ENCODE measurements around the gene USF1.
A peak's percentile ranks its signal among the peaks of the same experiment; 100 is the strongest.
"Not testable (repeated sequence)": the region's sequence is repeated elsewhere in the genome, so short reads cannot be mapped to it uniquely, and the experiment has no call there.

The USF1 gene

GRCh38 chr1:161029466-161029865 lies 16.3 kb downstream of the USF1 start:
- in situ Hi-C loops (cut with HindIII; ENCODE audit: low pct_ligation_motif_present, low pct_unique_long_range_greater_than_20kb, low sequenced_read_pairs); DNase-seq: not testable (repeated sequence)

DNA sequence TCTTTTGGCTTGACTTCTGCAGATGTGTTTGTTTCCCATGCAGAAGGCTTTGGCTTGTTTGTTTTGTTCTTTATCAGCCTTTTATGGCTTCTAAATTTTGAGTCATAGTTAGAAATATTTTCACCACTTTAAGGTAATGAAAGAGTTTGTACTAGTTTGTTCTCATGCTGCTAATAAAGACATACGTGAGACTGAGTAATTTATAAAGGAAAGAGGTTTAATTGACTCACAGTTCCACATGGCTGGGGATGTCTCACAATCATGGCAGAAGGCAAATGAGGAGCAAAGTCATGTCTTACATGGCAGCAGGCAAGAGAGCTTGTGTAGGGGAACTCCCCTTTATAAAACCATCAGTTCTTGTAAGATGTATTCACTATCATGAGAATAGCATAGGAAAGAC lies 18.8 kb downstream of the USF1 start:
- DNase-seq; in situ Hi-C loops (cut with HindIII; ENCODE audit: low pct_ligation_motif_present, low pct_unique_long_range_greater_than_20kb, low sequenced_read_pairs): not testable (repeated sequence)

GRCh38 chr1:161022432-161022831 lies 23.3 kb downstream of the USF1 start:
- in situ Hi-C loops (cut with HindIII; ENCODE audit: low pct_ligation_motif_present, low pct_unique_long_range_greater_than_20kb, low sequenced_read_pairs); DNase-seq: not testable (repeated sequence)

DNA sequence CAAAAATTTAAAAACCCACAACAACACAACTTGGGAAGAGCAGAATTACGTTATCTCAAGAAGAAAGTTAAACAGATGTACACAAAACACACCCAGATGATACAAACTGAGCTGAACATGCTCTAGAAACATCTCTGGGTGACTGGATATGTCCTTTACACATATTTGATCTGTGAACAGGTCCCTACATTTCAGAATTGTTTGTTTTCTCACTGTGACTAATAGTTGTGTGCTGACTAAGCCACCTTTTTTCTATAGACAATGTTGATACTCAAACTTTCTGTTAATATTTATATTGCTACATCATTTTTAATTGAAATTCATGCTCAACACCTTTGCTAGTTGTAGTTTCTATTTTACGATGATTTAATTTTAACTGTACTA lies 23.8 kb downstream of the USF1 start:
- DNase-seq, result no peak
- in situ Hi-C loops (cut with HindIII; ENCODE audit: low pct_ligation_motif_present, low pct_unique_long_range_greater_than_20kb, low sequenced_read_pairs), result no loop called here

DNA sequence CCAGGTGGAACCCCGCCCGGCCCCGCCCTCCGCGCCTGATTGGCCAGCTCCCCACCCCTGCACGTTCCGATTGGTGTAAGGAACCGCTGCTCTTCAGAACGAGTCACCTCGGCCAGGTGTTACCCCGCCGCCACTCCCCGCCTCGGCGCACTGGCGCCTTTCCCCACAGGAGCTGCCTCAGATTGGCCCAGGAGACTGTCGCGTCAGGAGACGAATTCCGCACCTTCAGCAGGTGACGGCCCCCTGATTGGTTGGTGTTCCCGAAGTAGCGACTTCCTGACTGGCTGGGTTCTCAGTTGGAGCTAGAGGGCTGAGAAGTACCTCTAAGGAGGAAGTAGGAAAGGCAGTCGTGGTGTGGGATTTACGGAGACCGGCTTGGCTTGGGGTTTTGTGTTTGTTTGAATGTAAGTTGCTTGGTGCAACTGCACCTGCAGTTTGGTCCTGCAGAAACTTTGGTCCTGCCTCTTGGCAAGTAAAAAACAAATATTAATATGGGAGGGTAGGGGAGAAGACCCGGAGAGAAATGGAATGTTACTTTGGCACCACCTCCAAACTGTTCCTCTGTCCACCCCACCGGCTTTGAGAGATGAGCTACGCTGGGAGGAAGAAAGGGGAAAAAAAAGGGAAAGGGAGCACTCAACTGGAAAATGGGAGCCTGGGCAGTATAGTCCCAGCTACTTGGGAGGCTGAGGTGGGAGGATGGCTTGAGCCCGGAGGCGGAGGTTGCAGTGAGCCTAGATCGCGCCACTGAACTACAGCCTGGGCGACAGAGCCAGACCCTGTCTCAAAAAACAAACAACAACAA lies 24.4 kb downstream of the USF1 start:
- DNase-seq, result peak; percentile 90
- in situ Hi-C loops (cut with HindIII; ENCODE audit: low pct_ligation_motif_present, low pct_unique_long_range_greater_than_20kb, low sequenced_read_pairs), result no loop called here

DNA sequence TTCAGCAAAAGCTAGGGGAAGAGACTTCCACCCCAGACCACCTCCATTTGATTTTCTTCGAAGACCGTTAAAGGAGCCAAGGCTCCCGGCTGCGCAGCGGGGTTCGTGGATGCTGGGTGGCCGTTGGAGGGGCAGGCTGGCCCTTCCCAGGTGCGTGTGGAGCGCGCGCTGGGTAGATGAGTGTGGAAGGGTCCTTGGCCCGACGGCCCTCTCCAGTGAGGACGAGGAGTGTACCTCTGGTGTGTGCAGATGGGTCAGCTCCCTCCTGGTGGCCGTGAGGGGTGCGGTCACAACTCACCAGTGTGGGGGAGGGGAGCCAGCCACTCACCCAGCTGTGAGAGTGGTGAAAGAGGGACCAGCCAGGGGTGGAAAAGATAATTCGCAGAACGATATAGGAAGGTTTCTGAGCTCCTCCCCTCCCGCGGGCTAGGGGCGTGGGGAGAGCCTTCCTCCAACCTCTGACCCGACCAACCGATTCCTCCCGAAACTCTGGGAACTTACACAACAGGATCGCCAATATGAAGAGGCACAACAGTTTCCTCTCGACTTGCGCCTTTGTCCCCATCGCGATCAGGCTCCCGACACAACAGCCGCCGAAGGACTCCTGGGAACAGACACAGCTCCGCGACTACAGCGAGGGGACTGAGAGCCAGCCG lies 25.1 kb downstream of the USF1 start, which contains the start of gene F11R:
TSS of gene F11R (minus strand) at position 644 of the 656 bp plus-strand sequence. CDS start at position 565, 79 bp downstream.
- in situ Hi-C loops (cut with HindIII; ENCODE audit: low pct_ligation_motif_present, low pct_unique_long_range_greater_than_20kb, low sequenced_read_pairs), result no loop called here
- DNase-seq, result peak; percentile 48

GRCh38 chr1:161019751-161020495 lies 25.9 kb downstream of the USF1 start:
- no peak for DNase-seq
- in situ Hi-C loops (cut with HindIII; ENCODE audit: low pct_ligation_motif_present, low pct_unique_long_range_greater_than_20kb, low sequenced_read_pairs), result no loop called here

DNA sequence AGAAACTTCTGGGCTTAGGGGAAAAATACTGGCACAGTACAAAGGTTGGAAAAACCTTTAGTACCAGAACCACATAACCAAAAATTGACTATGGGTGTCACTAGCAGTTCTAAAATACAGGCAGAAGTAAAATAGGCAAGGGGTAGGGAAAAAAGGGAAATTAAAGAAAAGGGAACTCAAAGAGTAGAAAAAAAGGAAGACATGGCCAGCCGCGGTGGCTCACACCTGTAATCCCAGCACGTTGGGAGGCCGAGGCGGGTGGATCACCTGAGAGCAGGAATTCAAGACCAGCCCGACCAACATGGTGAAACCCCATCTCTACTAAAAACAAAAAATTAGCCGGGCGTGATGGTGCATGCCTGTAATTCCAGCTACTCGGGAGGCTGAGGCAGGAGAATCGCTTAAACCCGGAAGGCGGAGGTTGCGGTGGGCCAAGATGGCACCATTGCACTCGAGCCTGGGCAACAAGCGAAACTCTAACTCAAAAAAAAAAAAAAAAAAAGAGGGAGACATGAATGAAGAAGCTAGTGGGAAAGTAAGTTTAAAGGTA lies 26.6 kb downstream of the USF1 start:
- DNase-seq; in situ Hi-C loops (cut with HindIII; ENCODE audit: low pct_ligation_motif_present, low pct_unique_long_range_greater_than_20kb, low sequenced_read_pairs): not testable (repeated sequence)

DNA sequence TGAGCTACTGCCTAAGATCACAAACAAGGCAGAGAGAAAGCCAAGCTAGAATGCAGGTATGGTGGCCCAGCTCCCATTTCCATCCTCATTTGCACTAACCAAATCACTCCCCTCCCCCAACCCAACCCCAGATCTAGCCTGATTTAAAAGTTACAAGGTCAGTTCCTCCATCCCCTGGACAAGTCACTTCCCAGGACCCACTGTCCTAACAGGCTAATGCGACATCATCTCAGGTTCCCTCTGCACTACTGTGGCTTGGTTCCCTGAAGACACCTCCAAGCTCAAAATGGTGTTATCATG lies 27.2 kb downstream of the USF1 start:
- no peak for DNase-seq
- in situ Hi-C loops (cut with HindIII; ENCODE audit: low pct_ligation_motif_present, low pct_unique_long_range_greater_than_20kb, low sequenced_read_pairs), result no loop called here

- no peak for DNase-seq
- in situ Hi-C loops (cut with HindIII; ENCODE audit: low pct_ligation_motif_present, low pct_unique_long_range_greater_than_20kb, low sequenced_read_pairs), result no loop called here
Observed at GRCh38 chr1:161017756-161018630, 27.8 kb downstream of the USF1 start.

DNA sequence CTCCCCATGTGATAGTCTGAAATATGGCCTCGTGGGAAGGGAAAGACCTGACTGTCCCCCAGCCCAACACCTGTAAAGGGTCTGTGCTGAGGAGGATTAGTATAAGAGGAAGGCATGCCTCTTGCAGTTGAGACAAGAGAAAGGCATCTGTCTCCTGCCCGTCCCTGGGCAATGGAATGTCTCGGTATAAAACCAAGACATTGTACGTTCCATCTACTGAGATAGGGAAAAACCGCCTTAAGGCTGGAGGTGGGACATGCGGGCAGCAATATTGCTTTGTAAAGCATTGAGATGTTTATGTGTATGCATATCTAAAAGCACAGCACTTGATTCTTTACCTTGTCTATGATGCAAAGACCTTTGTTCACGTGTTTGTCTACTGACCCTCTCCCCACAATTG lies 28.6 kb downstream of the USF1 start:
- DNase-seq; in situ Hi-C loops (cut with HindIII; ENCODE audit: low pct_ligation_motif_present, low pct_unique_long_range_greater_than_20kb, low sequenced_read_pairs): not testable (repeated sequence)

DNA sequence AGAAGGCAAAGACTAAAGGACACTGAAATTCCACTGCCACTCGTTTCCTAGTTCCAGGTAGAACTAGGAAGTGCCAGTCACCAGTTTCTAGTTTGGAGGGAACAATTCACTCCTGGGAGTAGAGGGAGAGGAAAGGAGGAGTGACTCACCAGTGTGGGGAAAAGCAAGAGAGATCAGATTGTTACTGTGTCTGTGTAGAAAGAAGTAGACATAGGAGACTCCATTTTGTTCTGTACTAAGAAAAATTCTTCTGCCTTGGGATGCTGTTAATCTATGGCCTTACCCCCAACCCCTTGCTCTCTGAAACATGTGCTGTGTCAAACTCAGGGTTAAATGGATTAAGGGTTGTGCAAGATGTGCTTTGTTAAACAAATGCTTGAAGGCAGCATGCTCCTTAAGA lies 29.1 kb downstream of the USF1 start:
- DNase-seq; in situ Hi-C loops (cut with HindIII; ENCODE audit: low pct_ligation_motif_present, low pct_unique_long_range_greater_than_20kb, low sequenced_read_pairs): not testable (repeated sequence)

GRCh38 chr1:161013488-161014230 lies 32.1 kb downstream of the USF1 start:
- in situ Hi-C loops (cut with HindIII; ENCODE audit: low pct_ligation_motif_present, low pct_unique_long_range_greater_than_20kb, low sequenced_read_pairs), result no loop called here
- peak; percentile 78 for DNase-seq

GRCh38 chr1:161013131-161013487 lies 32.7 kb downstream of the USF1 start:
- in situ Hi-C loops (cut with HindIII; ENCODE audit: low pct_ligation_motif_present, low pct_unique_long_range_greater_than_20kb, low sequenced_read_pairs), result no loop called here
- DNase-seq, result no peak

DNA sequence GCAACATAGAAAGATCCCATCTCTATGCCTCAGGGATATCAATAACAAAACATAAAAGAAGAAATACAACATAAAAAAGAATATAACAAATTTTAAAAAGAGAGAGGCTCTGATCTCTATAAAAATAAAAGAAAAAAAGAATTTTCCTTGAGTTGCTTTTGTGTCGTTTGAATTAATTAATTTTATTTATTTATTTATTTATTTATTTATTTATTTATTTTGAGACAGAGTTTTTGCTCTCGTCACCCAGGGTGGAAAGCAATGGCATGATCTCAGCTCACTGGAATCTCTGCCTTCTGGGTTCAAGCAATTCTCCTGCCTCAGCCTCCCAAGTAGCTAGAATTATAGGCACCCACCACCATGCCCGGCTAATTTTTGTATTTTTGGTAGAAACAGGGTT lies 33.4 kb downstream of the USF1 start:
- no peak for DNase-seq
- in situ Hi-C loops (cut with HindIII; ENCODE audit: low pct_ligation_motif_present, low pct_unique_long_range_greater_than_20kb, low sequenced_read_pairs), result no loop called here

DNA sequence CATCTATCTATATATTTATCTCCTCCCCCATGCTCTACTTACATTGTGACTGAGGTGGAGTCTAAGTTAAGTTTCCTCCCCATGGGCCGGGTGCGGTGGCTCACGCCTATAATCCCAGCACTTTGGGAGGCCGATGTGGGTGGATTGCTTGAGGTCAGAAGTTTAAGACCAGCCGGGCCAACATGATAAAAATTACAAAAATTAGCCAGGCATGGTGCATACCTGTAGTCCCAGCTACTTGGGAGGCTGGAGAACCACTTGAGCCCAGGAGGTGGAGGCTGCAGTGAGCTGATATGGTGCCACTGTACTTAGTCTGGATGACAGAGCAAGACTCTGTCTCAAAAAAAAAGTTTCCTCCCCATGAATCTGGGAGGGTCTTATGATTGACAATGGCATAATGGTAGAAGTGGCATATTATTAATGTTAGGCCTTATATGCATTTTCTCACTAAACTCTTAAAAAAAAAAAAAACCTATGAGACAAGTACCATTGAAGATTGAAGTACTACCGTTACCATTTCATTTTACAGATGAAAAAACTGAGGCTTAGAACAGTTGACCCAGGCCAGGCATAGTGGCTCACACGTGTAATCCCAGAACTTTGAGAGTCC lies 36.1 kb downstream of the USF1 start:
- DNase-seq, result no peak
- in situ Hi-C loops (cut with HindIII; ENCODE audit: low pct_ligation_motif_present, low pct_unique_long_range_greater_than_20kb, low sequenced_read_pairs), result no loop called here

- in situ Hi-C loops (cut with HindIII; ENCODE audit: low pct_ligation_motif_present, low pct_unique_long_range_greater_than_20kb, low sequenced_read_pairs), result no loop called here
- no peak for DNase-seq
Observed at GRCh38 chr1:161008869-161009510, 36.8 kb downstream of the USF1 start.
